Activated CD4-positive, alpha-beta memory T cell treated with anti-CD3 and anti-CD28 coated beads for 36 hours (primary cell): ENCODE results near the gene MTMR8. TPM values are rescaled to one million over a fixed set of nuclear protein-coding genes. Genes with fewer than 3 reads are reported as not detected.

ENCODE experiments used
- CTCF ChIA-PET: fragments of 350-600 bp; sonication (Branson Sonifier 250); formaldehyde crosslinking; loops from one replicate; lab custom pipeline; 2021; ENCODE audit warnings: antibody characterized with exemption, inconsistent platforms; lab: Charles Lee
- POLR2A ChIA-PET: fragments of 350-600 bp; sonication (Branson Sonifier 250); formaldehyde crosslinking; loops from one replicate; lab custom pipeline; 2021; ENCODE audit warnings: antibody characterized with exemption; lab: Charles Lee
- DNase-seq: peaks from one replicate; pipeline ENCODE4 v3.0.0-alpha.2; 2020
- H3K27ac Mint-ChIP-seq: one replicate; pipeline ENCODE4 v1.8.0; 2021; ENCODE audit warnings: mixed read lengths
- H3K27me3 Mint-ChIP-seq: one replicate; pipeline ENCODE4 v1.8.0; 2021; ENCODE audit warnings: mixed read lengths
- H3K36me3 Mint-ChIP-seq: one replicate; pipeline ENCODE4 v1.8.0; 2021; ENCODE audit warnings: mixed read lengths
- H3K4me1 Mint-ChIP-seq: one replicate; pipeline ENCODE4 v1.8.0; 2021; ENCODE audit warnings: low read depth, mixed read lengths
- H3K4me3 Mint-ChIP-seq: one replicate; pipeline ENCODE4 v1.8.0; 2021; ENCODE audit warnings: mild to moderate bottlenecking, mixed read lengths
- H3K9me3 Mint-ChIP-seq: one replicate; pipeline ENCODE4 v1.8.0; 2021; ENCODE audit warnings: mixed read lengths
- intact Hi-C: fragments of 100-400 bp; cut with micrococcal nuclease; formaldehyde crosslinking; loops from one replicate; pipeline ENCODE4 v1.15.1; 2023
- total RNA-seq, 2 experiments: library from RNA; stranded (reverse); gene quantifications; one replicate each; pipeline ENCODE4 v1.2.3, GENCODE V29; 2021

The MTMR8 gene
- total RNA-seq, 2 experiments from 2014 or later: 5.0 to 5.8 TPM

DNA sequence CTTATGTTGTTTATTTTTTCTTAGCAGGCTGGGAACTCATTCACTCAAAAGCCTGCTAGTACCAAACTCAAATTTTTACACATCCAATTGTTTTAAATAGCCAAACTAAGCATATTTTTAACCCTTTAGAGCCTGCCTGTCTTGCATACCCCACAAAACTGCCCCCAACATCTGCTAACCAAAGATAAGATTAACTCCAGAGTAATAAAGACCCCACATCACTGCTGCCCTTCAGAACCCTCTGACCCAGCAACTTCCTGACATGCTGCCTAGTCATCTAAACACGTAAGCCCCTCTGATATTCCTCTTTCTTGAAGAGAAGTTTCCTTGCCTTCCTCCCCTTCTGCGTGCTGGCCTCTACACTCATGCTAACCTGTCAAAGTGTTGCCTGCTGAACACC lies 104.1 kb downstream of the MTMR8 start:
- H3K27ac Mint-ChIP-seq: no peak overlapping the region
- POLR2A ChIA-PET: no interaction called here
- peaks cover 8% of the 10 kb centered on the region for H3K36me3 Mint-ChIP-seq
- CTCF ChIA-PET: no interaction called here
- intact Hi-C loops: no loop called here
- no peak overlapping the region for H3K4me3 Mint-ChIP-seq
- H3K4me1 Mint-ChIP-seq: no peaks in the 10 kb centered on the region
- H3K27me3 Mint-ChIP-seq: no peaks in the 10 kb centered on the region
- no peak for DNase-seq
- H3K9me3 Mint-ChIP-seq: peaks cover 18% of the 10 kb centered on the region

DNA sequence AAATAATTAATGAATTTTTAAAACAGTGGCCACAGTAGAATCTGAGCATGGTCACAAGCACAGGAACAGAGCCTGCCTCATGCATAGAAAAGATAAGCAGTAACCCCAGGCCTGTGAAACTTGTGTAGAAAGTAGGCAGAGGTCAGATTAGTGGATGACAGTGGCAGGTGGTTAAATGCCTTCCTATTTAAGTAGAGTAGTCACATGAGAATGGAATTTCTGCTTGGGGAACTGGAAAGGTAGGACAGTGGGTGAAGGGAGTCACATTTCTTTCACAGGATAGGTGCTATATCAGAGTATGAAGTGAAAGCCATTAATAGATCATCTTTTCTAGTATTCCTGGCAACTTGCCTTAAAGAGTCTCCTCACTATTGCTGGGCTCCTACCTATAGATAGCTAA lies 130.0 kb downstream of the MTMR8 start:
- Mint-ChIP-seq H3K36me3 (peaks cover 48% of the 10 kb centered on the region), H3K27me3 (no peaks in the 10 kb centered on the region), H3K4me3 (no peak overlapping the region), H3K9me3 (no peaks in the 10 kb centered on the region), H3K4me1 (no peaks in the 10 kb centered on the region), H3K27ac (no peak overlapping the region)
- POLR2A ChIA-PET: no interaction called here
- CTCF ChIA-PET: no interaction called here
- no peak for DNase-seq
- intact Hi-C loops: no loop called here

DNA sequence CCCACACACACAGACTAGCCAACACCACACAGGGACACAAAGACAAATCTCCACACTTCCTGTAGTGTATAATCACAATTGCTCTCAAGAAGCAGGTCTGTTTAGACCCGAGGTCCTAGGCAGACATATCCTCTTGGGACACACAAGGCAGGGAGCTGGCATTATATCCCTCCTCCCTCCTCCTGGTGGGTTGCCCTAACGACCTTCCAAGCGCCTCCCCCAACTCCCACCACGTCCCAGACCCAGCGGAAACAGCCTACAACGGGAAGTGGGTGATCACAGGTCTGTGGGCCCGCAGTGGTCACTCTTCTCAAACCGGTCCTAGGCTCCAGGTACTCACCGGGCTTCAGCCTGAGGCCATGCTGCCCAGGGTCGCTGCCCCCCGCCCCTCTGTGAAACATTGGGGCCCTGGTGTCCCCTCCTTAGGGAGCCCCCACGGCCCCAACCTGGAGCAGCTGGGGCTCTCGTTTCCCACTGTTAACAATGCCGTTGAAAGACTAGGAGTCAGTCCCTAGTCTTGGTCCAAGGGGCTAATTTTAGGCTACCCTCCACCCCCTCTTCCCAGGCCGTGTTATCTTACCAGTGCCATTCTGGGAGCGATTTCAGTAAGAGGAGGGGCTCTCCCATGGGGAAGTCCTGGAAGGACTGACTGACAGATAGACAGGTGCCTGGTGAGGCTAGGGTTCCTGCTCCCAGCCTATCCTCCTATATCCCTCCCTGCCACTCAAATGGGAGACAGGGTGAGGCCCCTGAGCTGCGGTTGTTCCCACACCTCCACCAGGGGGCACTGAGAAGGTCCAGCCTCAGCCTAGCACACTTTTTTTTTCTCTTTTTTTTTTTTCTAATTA lies 164.9 kb downstream of the MTMR8 start, which contains the start of gene ASB12:
Gene ASB12, minus strand, starts transcription at position 485 of the 848 bp plus-strand sequence. CDS start 4,957 bp downstream, outside the sequence.
- POLR2A ChIA-PET: no interaction called here
- Mint-ChIP-seq H3K4me3 (no peak within 1 kb of the TSS), H3K4me1 (no peaks in the 10 kb centered on the region), H3K27ac (no peak within 1 kb of the TSS), H3K27me3 (no peaks in the 10 kb centered on the region), H3K9me3 (no peaks in the 10 kb centered on the region), H3K36me3 (peaks cover 2% of the 10 kb centered on the region)
- CTCF ChIA-PET: no interaction called here
- no peak for DNase-seq
- intact Hi-C loops: no loop called here

DNA sequence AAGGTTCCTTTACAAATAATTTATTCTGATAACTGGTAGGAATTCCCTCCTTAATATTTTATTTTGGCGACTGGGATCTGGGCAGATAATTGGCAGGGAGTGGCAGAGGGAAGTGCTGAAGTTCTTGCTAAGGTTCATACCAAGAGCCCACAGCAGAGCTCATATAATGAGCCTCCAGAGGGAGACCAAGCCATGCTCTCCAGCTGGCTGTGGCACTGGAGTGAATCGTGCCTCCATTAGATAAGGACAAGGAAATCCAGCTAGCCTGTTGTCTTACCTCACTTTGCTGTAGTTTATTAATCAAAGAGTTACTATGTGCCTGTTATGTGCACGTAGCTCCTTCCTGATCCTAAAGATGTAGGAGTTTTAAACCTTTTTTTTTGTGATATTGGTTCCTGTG lies 166.1 kb downstream of the MTMR8 start:
- H3K36me3 Mint-ChIP-seq: peaks cover 2% of the 10 kb centered on the region
- CTCF ChIA-PET: interaction anchor here (0.6 kb wide), 1 partner anchor 231 kb away, joined by 3 read pairs; no protein-coding TSS in a partner anchor
- DNase-seq: no peak
- intact Hi-C loops: no loop called here
- no peaks in the 10 kb centered on the region for H3K27me3 Mint-ChIP-seq
- no peak overlapping the region for H3K4me3 Mint-ChIP-seq
- no peaks in the 10 kb centered on the region for H3K9me3 Mint-ChIP-seq
- H3K27ac Mint-ChIP-seq: no peak overlapping the region
- no peaks in the 10 kb centered on the region for H3K4me1 Mint-ChIP-seq
- POLR2A ChIA-PET: no interaction called here

Other genes with a start within 250 kb of the MTMR8 start
- gene AMER1, start 189.7 kb downstream of the MTMR8 start, total RNA-seq: 1 to 10 TPM; 2.5 to 2.7 TPM
- not detected for gene ASB12, start 164.8 kb downstream of the MTMR8 start, total RNA-seq